Tibial nerve (tissue), 4 donors: Measurements from ENCODE around the gene C1QTNF6.

Experiments used
- EP300 ChIP-seq, 2 donors: sonication (generic); formaldehyde crosslinking; IDR thresholded peaks; one replicate each; pipeline ENCODE4 v1.6.1; 2017; ENCODE audit warnings: antibody characterized with exemption in 2 of 2, mild to moderate bottlenecking in 1 of 2
- POLR2A ChIP-seq, 2 donors: fragments of 450-650 bp; IDR thresholded peaks; one replicate each; pipeline ENCODE4 v1.6.1; 2017; ENCODE audit warnings: antibody characterized with exemption in 2 of 2, mild to moderate bottlenecking in 2 of 2, moderate library complexity in 2 of 2
- TF ChIP-seq, protein P1 (sequence below), 5 experiments: fragments of 200-600 bp in 3 of 5; fragments of 450-650 bp in 2 of 5; sonication (generic) in 3 of 5; IDR thresholded peaks; one replicate each; pipeline ENCODE4 v1.5.1; 2016 to 2019; ENCODE audit warnings: antibody characterized with exemption in 5 of 5, mild to moderate bottlenecking in 3 of 5, moderate library complexity in 2 of 5

GRCh38 chr22:37190262-37190780 lies 2.3 kb upstream of the C1QTNF6 start:
- TF ChIP-seq, protein P1, sequence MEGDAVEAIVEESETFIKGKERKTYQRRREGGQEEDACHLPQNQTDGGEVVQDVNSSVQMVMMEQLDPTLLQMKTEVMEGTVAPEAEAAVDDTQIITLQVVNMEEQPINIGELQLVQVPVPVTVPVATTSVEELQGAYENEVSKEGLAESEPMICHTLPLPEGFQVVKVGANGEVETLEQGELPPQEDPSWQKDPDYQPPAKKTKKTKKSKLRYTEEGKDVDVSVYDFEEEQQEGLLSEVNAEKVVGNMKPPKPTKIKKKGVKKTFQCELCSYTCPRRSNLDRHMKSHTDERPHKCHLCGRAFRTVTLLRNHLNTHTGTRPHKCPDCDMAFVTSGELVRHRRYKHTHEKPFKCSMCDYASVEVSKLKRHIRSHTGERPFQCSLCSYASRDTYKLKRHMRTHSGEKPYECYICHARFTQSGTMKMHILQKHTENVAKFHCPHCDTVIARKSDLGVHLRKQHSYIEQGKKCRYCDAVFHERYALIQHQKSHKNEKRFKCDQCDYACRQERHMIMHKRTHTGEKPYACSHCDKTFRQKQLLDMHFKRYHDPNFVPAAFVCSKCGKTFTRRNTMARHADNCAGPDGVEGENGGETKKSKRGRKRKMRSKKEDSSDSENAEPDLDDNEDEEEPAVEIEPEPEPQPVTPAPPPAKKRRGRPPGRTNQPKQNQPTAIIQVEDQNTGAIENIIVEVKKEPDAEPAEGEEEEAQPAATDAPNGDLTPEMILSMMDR (IDR thresholded peaks at IDR 0.05) = no peak
- TF ChIP-seq POLR2A (IDR thresholded peaks at IDR 0.05) (no peak), EP300 (IDR thresholded peaks at IDR 0.05) (no peak)
